Activated CD4-positive, alpha-beta T cell treated with anti-CD3 and anti-CD28 coated beads, Interleukin-2, amount 10 ng/mL, durations not matched to agents 7 days and 5 days (primary cell): ENCODE measurements around the gene NID1. TPM values are rescaled to one million over a fixed set of nuclear protein-coding genes. Genes with fewer than 3 reads are reported as not detected.
A peak's percentile ranks its signal among the peaks of the same experiment; 100 is the strongest.

Source experiments
- CTCF ChIA-PET: fragments of 350-600 bp; sonication (Branson Sonifier 250); formaldehyde crosslinking; loops from one replicate; lab custom pipeline; 2021; ENCODE audit warnings: antibody characterized with exemption; lab: Charles Lee
- POLR2A ChIA-PET: fragments of 350-600 bp; sonication (Branson Sonifier 250); formaldehyde crosslinking; loops from one replicate; lab custom pipeline; 2021; ENCODE audit warnings: antibody characterized with exemption; lab: Charles Lee
- DNase-seq: peaks from one replicate; pipeline ENCODE4 v3.0.0-alpha.2; 2020
- H3K27ac Mint-ChIP-seq: one replicate; pipeline ENCODE4 v1.8.0; 2021; ENCODE audit warnings: mild to moderate bottlenecking, moderate library complexity, mixed read lengths
- H3K27me3 Mint-ChIP-seq: one replicate; pipeline ENCODE4 v1.8.0; 2021; ENCODE audit warnings: mixed read lengths
- H3K36me3 Mint-ChIP-seq: one replicate; pipeline ENCODE4 v1.8.0; 2021; ENCODE audit warnings: low read depth, mixed read lengths
- H3K4me1 Mint-ChIP-seq: one replicate; pipeline ENCODE4 v1.8.0; 2021; ENCODE audit warnings: mixed read lengths
- H3K4me3 Mint-ChIP-seq: one replicate; pipeline ENCODE4 v1.8.0; 2021; ENCODE audit warnings: mild to moderate bottlenecking, moderate library complexity, mixed read lengths
- H3K9me3 Mint-ChIP-seq: one replicate; pipeline ENCODE4 v1.8.0; 2021; ENCODE audit warnings: mixed read lengths
- total RNA-seq, 2 experiments: library from RNA; stranded (reverse); gene quantifications; one replicate each; pipeline ENCODE4 v1.2.3, GENCODE V29; 2021

Gene NID1
- total RNA-seq, 2 experiments from 2014 or later, result 0.08 TPM; not detected in 1

GRCh38 chr1:235940285-235940684 is 124.6 kb downstream of the NID1 start:
- CTCF ChIA-PET, result interaction anchor here (0.8 to 1.9 kb wide), 4 partner anchors 9 to 117 kb away, joined by 3 to 7 read pairs (median 5); no protein-coding TSS in a partner anchor
- Mint-ChIP-seq H3K4me3 (no peak overlapping the region), H3K9me3 (no peaks in the 10 kb centered on the region), H3K27ac (no peak overlapping the region), H3K27me3 (no peaks in the 10 kb centered on the region), H3K36me3 (peaks cover 4% of the 10 kb centered on the region), H3K4me1 (peaks cover 37% of the 10 kb centered on the region)
- DNase-seq, result no peak
- POLR2A ChIA-PET, result no interaction called here

GRCh38 chr1:235939480-235939775 is 125.5 kb downstream of the NID1 start:
- Mint-ChIP-seq H3K27ac (peak overlapping the region; percentile 9), H3K9me3 (no peaks in the 10 kb centered on the region), H3K36me3 (peaks cover 4% of the 10 kb centered on the region), H3K27me3 (no peaks in the 10 kb centered on the region), H3K4me3 (no peak overlapping the region), H3K4me1 (peaks cover 40% of the 10 kb centered on the region)
- ChIA-PET CTCF (interaction anchor here (1.5 to 1.9 kb wide), 2 partner anchors 16 to 32 kb away, joined by 6 to 7 read pairs; no protein-coding TSS in a partner anchor), POLR2A (no interaction called here)
- DNase-seq, result no peak

DNA sequence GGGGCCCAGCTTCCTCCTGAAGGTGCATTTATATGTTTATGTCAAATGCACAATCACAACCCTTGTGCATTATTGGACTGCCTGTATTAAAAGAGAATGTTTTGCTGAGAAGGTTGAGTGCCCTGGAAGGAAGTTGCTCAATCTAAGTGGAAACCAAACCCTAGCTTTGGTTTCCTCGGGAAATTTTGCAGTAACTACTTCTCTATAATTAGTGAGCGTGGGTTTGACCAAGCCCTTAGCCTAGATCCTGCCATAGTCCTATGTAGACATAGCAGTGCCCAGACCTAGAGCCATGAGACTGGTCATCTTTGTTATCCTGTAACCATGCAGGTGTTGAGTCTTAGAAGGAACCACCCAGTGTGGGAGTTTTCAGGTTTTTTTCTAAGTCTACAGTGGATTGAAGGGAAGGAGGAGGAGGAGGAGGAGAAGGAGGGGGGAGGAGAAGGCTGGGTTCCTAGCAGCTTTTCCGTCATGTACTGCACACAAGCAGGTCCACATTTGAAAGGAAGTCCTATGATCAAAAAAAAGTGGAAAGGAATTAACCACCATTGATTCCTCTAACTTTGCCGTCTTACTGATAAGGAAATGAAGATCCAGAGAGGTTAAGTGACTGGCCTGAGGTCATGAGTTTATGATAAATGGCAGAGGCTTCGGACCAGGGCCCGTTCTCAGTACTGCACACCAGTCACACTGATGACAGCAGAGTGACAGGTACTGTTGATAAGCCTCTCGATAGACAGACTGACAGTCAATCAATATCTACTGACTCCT is 126.0 kb downstream of the NID1 start:
- ChIA-PET CTCF (interaction anchor here (0.6 to 1.9 kb wide), 2 partner anchors 9 to 15 kb away, joined by 3 to 7 read pairs; no protein-coding TSS in a partner anchor), POLR2A (no interaction called here)
- Mint-ChIP-seq H3K4me3 (no peak overlapping the region), H3K9me3 (no peaks in the 10 kb centered on the region), H3K4me1 (peaks cover 40% of the 10 kb centered on the region), H3K36me3 (peaks cover 4% of the 10 kb centered on the region), H3K27ac (peak overlapping the region; percentile 48), H3K27me3 (no peaks in the 10 kb centered on the region)
- no peak for DNase-seq

GRCh38 chr1:235937123-235937522 is 127.8 kb downstream of the NID1 start:
- H3K4me1 Mint-ChIP-seq, result peaks cover 51% of the 10 kb centered on the region
- no peak for DNase-seq
- no peak overlapping the region for H3K4me3 Mint-ChIP-seq
- no peaks in the 10 kb centered on the region for H3K9me3 Mint-ChIP-seq
- no peaks in the 10 kb centered on the region for H3K27me3 Mint-ChIP-seq
- ChIA-PET CTCF (no interaction called here), POLR2A (no interaction called here)
- H3K27ac Mint-ChIP-seq, result no peak overlapping the region
- H3K36me3 Mint-ChIP-seq, result peaks cover 4% of the 10 kb centered on the region

DNA sequence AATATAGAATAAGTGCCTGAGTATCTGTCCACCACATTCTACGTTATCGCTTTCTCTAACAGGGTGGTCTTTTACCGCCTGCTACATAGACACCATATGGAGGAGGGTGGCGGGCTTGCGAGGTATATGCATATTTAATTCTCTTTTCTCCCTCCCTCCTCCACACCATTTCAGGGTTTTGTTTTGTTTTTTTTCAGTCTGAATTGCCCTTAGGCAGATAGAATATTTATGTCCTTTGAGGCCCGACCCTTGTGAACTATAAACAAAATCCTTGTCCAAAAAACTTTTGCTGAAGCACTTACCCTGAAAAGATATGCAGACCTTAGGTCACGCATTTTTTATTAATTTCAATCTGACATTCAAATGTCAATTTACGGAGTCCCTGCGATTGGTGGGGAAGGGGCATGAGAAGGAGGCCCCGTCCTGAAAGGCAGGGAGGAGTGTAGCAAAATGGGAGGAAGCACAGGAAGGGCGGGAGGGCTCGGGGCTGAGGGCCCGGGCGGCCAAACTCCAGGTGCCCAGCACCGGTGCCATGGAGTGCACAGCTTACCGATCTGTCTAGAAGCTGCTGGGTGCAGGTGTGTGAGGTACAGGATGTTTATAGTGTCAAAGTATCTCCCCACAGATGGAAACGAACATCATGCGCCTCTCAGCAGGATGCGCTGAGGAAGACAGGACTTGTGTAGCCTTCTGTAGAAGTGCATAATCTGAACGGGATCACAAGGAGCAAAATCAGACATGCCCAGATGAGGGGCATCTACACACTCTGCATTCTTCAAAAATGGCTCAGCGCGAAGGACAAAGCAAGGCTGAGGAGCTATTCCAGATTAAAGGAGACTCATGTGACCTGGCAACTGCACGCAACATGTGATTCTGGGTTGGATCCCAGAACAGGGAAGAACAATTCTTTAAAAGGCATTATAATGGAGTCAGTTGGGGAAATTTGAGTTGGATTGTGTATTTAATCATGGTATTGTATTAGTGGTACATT is 129.4 kb downstream of the NID1 start:
- H3K36me3 Mint-ChIP-seq, result peaks cover 3% of the 10 kb centered on the region
- no peak for DNase-seq
- CTCF ChIA-PET, result interaction anchor here (1.1 kb wide), 1 partner anchor 28 kb away, joined by 3 read pairs; no protein-coding TSS in a partner anchor
- no peaks in the 10 kb centered on the region for H3K27me3 Mint-ChIP-seq
- H3K4me3 Mint-ChIP-seq, result no peak overlapping the region
- H3K27ac Mint-ChIP-seq, result peak overlapping the region; percentile 48
- H3K9me3 Mint-ChIP-seq, result no peaks in the 10 kb centered on the region
- H3K4me1 Mint-ChIP-seq, result peaks cover 59% of the 10 kb centered on the region
- POLR2A ChIA-PET, result no interaction called here

GRCh38 chr1:235933766-235934116 is 131.1 kb downstream of the NID1 start:
- POLR2A ChIA-PET, result no interaction called here
- H3K27me3 Mint-ChIP-seq, result peaks cover 4% of the 10 kb centered on the region

GRCh38 chr1:235933017-235933765 is 131.7 kb downstream of the NID1 start:
- CTCF ChIA-PET, result interaction anchor here (1.0 to 1.5 kb wide), 4 partner anchors 9 to 13 kb away, joined by 3 to 6 read pairs (median 4); no protein-coding TSS in a partner anchor
- H3K4me1 Mint-ChIP-seq, result peaks cover 42% of the 10 kb centered on the region

More at GRCh38 chr1:235933766-235934116, 131.1 kb downstream of the NID1 start:
- Mint-ChIP-seq H3K27ac (no peak overlapping the region), H3K4me1 (peaks cover 47% of the 10 kb centered on the region), H3K36me3 (peaks cover 3% of the 10 kb centered on the region), H3K9me3 (no peaks in the 10 kb centered on the region), H3K4me3 (no peak overlapping the region)
- DNase-seq, result no peak
- CTCF ChIA-PET, result interaction anchor here (0.6 to 1.5 kb wide), 4 partner anchors 10 to 92 kb away, joined by 3 to 6 read pairs (median 3); no protein-coding TSS in a partner anchor

DNA sequence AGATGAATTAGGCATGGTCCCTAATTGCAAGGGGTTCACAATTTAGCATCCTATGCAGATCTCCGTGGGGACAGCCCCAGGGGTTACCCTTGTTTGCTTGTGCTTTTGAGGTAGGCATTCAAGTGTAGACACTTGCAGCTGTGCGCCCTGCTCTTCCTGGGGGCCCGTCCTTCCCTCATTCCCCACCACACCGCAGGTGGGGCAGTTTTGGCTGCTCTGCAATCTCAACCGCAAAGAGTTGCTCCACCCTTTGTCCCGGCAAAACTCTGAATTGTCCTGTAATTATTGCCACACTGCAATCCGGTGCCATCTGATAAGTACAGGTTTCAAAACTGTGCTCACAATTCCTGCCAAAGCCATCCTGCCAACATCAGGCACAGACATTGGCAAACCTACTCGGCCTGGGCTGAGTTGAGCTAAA is 132.8 kb downstream of the NID1 start:
- ChIA-PET CTCF (interaction anchor here (0.7 to 1.5 kb wide), 5 partner anchors 8 to 125 kb away, joined by 3 to 4 read pairs (median 4); no protein-coding TSS in a partner anchor), POLR2A (interaction anchor here (0.7 kb wide), 1 partner anchor 99 kb away, joined by 3 read pairs; no protein-coding TSS in a partner anchor)
- H3K36me3 Mint-ChIP-seq, result no peaks in the 10 kb centered on the region
- H3K4me1 Mint-ChIP-seq, result peaks cover 36% of the 10 kb centered on the region
- no peak for DNase-seq
- H3K9me3 Mint-ChIP-seq, result no peaks in the 10 kb centered on the region
- H3K4me3 Mint-ChIP-seq, result no peak overlapping the region
- peaks cover 5% of the 10 kb centered on the region for H3K27me3 Mint-ChIP-seq
- H3K27ac Mint-ChIP-seq, result no peak overlapping the region

More at GRCh38 chr1:235933017-235933765, 131.7 kb downstream of the NID1 start:
- Mint-ChIP-seq H3K4me3 (no peak overlapping the region), H3K27me3 (peaks cover 4% of the 10 kb centered on the region), H3K9me3 (no peaks in the 10 kb centered on the region), H3K36me3 (no peaks in the 10 kb centered on the region), H3K27ac (no peak overlapping the region)
- POLR2A ChIA-PET, result no interaction called here
- DNase-seq, result no peak

DNA sequence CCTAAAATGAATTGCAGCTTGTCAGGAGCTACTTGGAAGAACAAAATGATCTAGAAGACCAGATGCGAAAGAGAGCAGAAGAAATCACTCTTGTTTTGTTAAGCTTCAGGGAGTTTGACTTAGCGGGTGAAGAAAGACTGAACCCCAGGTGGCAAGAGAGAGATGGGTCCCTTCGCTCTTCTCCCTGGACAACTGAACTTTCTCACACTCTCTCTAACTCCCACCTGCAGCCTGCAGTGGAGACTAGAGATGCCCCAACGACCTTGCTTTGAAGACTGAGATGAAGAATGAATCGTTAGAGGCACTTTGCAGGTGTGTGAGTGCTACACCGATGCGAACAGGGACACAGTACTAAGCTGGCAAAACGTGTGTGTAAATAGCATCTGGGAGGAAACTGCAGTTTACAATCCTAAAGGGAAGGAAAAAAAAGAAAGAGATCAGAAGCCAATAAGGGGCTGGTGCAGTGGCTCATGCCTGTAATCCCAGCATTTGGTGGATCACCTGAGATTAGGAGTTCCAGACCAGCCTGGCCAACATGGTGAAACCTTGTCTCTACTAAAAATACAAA is 133.6 kb downstream of the NID1 start:
- Mint-ChIP-seq H3K27ac (no peak overlapping the region), H3K27me3 (peaks cover 6% of the 10 kb centered on the region), H3K4me1 (peaks cover 32% of the 10 kb centered on the region), H3K9me3 (no peaks in the 10 kb centered on the region), H3K4me3 (no peak overlapping the region), H3K36me3 (no peaks in the 10 kb centered on the region)
- no peak for DNase-seq
- ChIA-PET CTCF (interaction anchor here (0.5 to 1.5 kb wide), 6 partner anchors 9 to 124 kb away, joined by 3 to 4 read pairs (median 4); no protein-coding TSS in a partner anchor), POLR2A (no interaction called here)

DNA sequence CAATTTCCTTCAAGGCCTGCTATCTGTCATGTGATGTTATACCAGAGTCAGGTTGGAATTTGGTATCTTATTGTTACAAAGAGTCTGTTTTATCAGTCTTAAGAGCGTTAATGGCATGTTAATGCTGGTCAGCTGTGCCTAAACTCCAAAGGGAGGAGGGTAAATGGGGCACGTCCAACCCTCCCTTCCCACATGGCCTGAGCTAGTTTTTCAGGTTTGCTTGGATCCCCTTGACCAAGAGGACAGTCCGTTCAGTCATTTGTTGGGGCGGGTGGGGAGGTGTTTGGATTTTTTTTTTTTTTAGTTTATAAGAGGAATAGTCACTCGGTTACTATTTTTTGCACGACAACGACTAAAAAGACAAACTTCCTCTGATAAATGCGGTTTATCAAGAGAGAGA is 134.3 kb downstream of the NID1 start:
- Mint-ChIP-seq H3K4me1 (peaks cover 27% of the 10 kb centered on the region), H3K4me3 (no peak overlapping the region), H3K27ac (no peak overlapping the region), H3K36me3 (no peaks in the 10 kb centered on the region), H3K27me3 (peaks cover 6% of the 10 kb centered on the region), H3K9me3 (no peaks in the 10 kb centered on the region)
- POLR2A ChIA-PET, result no interaction called here
- no peak for DNase-seq
- CTCF ChIA-PET, result interaction anchor here (1.4 to 2.3 kb wide), 3 partner anchors 10 to 41 kb away, joined by 4 to 9 read pairs (median 4); no protein-coding TSS in a partner anchor

GRCh38 chr1:235929216-235929615 is 135.7 kb downstream of the NID1 start:
- Mint-ChIP-seq H3K36me3 (no peaks in the 10 kb centered on the region), H3K4me3 (no peak overlapping the region), H3K27me3 (peaks cover 6% of the 10 kb centered on the region), H3K4me1 (peaks cover 27% of the 10 kb centered on the region), H3K27ac (no peak overlapping the region), H3K9me3 (no peaks in the 10 kb centered on the region)
- DNase-seq, result no peak
- CTCF ChIA-PET, result interaction anchor here (1.0 to 2.3 kb wide), 3 partner anchors 9 to 27 kb away, joined by 3 to 9 read pairs (median 9); no protein-coding TSS in a partner anchor
- POLR2A ChIA-PET, result no interaction called here
